SK-N-DZ (cell line): ENCODE measurements around the gene CCDC195. TPM values are rescaled to one million over a fixed set of nuclear protein-coding genes. Genes with fewer than 3 reads are reported as not detected.

Experiments
- DNase-seq: peaks from one replicate; pipeline ENCODE4 v3.0.0-alpha.2; 2015; ENCODE audit warnings: low spot score
- polyA plus RNA-seq, 2 experiments: library from polyadenylated mRNA; depleted of rRNA; stranded (reverse); fragments of >200 nt; gene quantifications; 2 replicates each; pipeline ENCODE4 v1.2.3, GENCODE V29; 2014

The CCDC195 gene, protein sequence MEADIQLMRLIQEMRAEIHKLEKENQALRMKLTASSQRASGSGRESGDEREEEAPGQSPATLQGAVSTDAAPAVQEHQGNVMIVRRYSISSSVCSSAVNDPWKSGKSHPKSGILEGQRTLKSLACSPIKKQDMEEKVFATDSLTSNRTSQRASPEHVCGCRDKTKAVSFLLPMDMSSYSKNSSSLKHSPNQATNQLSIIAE
- not detected in 2 replicates for polyA plus RNA-seq (2014; cell fraction: cytosol; rRNA removed)
- polyA plus RNA-seq (2014; cell fraction: nucleus; rRNA removed) = not detected in 2 replicates

DNA sequence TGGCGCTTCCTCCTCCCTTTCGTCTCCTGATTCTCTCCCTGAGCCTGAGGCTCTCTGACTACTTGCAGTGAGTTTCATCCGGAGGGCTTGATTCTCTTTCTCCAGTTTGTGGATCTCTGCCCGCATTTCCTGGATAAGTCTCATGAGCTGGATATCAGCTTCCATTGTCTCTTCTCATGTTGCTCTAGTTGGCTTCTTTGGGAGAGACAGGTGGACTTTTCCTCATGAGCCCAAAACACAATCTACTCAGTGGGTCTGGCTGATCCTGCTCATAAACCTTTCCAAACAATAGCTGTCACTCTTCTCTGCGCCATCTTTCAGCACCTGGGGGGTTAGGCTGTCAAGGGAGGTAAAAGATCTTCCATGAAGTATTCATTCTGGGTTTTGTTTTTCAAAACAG, at the start of gene CCDC195:
TSS of gene CCDC195 (minus strand) at position 165 of the 400 bp plus-strand sequence. CDS start at position 165, 0 bp downstream.
- no peak for DNase-seq

DNA sequence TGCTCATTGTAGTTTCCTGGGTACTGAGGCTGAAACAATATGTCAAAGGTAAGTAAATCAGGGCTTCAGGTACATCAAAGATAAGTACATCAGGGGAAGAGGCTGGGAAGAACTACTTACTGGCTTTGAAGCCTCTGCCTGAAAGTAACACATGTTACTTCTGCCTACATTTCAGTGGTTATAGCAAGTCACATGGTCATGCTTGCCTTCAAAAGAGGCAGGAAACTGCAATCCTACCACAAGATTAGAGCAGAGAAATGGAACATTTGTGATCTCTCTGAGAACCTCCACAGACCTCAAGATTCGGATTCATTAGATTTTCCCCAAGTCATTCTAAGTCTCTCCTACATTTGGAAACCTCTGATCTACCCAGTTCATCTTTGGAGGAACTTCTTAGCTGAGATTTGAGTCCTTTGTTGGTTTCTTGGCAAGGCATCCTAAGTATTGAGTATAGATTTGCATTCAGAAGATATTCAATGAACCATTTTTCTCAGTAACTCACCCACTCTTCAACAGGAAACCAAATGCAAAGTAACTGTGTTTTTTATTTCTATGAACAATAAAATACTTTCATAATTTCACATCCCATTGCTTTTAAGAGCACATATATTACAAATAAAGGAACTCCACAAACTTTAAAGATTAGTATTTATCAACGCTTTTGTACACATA, 48.5 kb upstream of the CCDC195 start:
- DNase-seq = no peak

DNA sequence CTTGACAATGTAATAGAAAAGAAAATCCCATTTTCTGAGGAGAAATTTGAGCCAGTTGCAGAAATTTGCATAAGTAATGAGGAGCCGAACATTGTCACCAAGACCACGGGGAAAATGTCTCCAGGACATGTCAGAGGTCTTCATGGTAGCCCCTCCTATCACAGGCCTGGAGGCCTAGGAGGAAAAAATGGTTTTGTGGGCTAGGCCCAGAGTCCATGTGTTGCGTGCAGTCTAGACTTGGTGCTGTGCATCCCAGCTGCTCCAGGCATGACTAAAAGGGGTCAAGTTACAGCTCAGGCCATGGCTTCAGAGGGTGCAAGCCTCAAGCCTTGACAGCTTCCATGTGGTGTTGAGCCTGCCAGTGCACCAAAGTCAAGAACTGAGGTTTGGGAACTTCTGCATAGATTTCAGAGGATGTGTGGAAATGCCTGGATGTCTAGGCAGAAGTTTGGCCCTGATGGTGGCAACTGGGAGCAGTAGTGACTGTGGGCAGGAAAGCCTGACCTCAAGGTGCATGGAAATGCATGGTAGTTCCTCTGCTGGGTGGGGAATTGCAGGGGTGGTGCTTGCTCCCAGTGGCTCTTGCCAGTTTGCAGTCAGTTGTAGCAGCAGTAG, 41.9 kb upstream of the CCDC195 start:
- no peak for DNase-seq

DNA sequence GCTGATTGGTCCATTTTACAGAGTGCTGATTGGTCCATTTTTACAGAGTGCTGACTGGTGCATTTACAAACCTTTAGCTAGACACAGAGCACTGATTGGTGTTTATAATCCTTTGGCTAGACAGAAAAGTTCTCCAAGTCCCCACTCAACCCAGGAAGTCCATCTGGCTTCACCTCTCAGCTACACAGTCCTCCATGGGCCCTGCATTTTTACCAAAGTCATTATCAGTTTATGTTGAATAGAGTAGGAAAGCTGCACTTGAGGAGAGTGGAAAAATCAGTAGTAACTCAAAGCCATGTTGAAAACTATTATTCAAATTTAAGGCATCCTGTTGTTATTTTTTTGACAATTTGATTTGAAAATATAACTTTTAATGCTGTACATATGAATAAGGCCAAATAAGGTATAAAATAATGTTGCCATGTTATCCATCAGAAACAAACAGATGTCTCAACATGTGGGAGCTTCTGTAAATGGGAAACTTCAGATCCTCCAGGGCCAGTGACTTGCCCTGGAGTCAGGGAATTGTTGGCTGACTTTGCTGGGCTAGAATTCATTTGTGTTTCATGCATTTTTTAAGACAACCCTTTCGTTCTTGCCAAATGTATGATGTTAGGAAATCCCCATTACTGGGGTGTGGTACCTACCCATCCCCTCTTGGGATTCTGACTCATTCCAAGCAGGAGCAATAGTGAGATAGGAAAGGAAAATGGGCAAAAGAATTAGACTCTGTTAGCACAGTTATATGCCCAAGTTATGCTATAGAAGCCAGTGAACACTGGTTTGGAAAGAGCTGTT, 37.8 kb upstream of the CCDC195 start:
- DNase-seq = no peak

DNA sequence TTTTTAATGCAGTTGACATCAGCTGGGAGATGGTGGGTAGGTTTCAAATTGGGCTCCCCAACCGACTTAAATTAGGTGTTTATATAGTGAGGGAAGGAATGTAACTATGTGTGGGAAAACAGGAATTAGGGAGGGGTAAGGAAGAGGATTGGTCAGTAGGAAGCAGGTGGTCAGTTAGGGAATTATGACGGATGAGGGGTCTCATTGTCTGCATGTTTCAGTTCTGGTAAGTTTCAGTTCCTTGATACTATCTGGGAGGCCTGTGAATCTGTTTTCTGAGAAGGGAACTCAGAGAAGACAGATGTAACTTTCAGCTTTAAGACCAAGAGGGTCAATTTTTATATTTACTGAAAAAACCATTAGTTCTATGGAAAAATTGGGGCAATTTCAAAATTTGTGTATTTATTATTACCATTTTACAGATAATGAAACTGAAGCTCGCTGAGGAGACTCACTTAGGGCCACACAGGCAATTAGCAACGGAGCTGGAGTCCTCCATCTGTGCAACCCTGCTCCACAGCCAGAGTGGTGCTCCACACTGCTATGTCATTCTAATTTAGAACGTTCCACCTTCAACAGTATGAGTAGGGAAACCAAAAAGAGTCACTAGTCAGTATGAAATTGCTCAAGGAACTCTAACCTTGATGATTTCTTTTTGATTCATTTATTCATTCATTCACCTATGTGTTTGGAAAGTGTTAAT, 36.0 kb upstream of the CCDC195 start:
- no peak for DNase-seq

DNA sequence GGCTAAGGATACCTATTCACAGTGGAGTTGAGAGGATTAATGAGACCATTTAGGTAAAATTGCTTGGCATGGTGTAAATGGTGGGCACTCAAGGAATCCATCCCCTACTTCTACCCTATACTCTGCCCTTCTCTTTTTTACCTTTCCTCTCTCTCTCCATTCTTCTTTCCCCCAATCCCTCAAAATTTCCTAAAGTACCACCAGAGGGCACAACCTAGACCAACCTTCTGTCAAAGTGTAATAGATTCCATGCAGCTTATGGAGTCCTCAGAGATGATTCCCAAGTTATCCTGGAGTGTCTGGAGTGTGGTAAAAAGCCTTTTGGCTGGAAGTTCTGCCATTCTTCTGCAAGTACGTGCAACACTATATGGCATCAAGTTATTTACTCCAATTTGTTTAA, 33.0 kb upstream of the CCDC195 start:
- no peak for DNase-seq

DNA sequence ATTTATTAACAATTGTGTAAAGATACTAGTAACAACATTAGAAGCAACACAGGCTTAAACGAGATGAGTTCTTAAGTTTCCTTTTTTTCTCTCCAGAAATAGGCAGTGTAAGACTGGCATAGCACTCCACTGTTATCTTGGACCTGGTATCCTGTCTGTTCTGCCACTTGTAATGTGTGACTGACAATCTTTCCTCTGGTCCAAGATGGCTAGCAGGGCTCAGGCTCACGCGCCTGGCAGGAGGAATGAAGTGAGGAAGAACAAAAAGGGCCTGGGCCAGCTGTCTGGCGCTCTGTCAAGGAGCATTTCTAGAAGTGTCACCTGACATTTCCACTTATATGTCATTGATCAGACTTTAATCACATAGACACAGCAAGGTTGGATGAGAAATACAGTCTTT, 31.6 kb upstream of the CCDC195 start:
- DNase-seq = no peak

DNA sequence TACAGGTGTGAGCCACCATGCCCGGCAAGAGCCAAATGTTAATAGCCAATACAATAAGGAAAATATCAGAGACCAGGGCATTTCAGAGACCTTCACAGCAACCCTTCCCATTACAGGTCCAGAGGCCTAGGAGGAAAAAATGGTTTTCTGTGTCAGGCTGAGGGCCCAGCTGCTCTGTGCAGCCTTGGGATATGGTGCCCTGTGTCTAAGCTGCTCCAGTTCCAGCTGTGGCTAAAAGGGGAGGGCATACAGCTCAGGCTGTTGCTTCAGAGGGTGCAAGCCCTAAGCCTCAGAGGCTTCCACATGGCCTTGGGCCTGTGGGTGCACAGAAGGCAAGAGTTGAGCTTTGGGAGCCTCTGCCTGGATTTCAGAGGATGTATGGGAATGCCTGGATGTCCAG, 20.1 kb upstream of the CCDC195 start:
- no peak for DNase-seq

DNA sequence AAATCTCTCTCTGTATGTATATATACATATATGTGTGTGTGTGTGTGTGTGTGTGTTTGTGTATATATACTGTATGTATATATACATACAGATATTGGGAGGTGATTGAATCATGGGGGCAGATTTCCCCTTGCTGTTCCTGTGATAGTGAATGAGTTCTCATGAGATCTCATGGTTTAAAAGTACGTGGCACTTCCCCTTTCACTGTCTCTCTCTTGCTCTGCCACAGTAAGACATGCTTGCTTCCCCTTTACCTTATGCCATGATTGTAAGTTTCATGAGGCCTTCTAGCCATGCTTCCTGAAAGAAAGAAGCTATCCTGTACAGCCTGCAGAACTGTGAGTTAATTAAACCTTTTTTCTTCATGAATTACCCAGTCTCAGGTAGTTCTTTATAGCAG, 18.8 kb upstream of the CCDC195 start:
- no peak for DNase-seq

DNA sequence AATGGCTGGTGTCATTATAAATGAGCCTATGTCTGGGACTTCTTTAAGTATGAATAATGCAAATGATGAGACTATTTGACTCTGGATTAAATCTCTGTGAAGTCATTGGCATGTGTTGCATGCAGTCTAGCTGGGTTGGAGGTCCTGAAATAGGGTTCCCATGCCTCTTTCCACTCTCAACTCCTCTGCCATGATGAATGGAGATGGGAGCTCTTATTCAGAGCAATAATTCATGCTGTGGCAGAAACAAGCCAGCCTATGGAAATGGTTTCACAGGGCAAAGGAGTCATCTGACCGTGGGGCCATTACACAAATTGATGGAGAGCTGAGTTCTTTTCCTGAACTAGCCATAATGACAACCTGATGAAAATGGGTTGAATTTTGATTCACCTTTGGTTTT, 15.5 kb upstream of the CCDC195 start:
- no peak for DNase-seq

DNA sequence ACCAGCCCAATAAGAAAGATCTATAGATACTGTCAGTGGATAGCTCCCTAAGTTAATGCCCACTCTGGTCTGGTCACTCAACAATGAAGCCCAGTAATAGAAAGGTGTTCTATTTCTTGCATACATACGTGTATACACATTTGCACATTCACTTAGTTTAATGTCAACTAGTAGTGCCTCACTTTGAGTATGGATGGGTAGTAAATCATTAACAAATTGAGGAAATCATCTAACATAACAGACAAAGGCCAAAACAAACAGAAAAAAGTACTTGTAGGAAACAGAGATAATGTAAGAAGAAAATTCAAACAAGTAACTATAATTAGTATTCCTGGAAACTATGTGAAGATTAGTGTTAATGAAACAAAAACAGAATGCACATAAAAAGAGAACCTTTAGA, 13.3 kb upstream of the CCDC195 start:
- DNase-seq = no peak

DNA sequence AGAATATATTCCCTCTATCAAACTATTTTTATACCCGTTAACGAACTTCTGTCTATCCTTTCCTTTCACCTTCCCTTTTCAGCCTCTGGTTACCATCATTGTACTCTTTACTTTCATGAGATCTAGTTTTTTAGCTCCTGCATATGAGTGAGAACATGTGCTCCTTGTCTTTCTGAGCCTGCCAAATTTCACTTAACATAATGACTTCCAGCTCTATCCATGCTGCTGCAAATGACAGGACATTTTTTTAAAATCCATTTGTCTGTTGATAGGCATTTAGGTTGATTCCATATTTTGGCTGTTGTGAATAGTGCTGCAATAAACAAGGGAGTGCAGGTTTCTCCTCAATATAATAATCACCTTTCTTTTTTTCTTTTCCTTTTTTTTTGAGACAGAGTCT, 8.2 kb upstream of the CCDC195 start:
- no peak for DNase-seq

DNA sequence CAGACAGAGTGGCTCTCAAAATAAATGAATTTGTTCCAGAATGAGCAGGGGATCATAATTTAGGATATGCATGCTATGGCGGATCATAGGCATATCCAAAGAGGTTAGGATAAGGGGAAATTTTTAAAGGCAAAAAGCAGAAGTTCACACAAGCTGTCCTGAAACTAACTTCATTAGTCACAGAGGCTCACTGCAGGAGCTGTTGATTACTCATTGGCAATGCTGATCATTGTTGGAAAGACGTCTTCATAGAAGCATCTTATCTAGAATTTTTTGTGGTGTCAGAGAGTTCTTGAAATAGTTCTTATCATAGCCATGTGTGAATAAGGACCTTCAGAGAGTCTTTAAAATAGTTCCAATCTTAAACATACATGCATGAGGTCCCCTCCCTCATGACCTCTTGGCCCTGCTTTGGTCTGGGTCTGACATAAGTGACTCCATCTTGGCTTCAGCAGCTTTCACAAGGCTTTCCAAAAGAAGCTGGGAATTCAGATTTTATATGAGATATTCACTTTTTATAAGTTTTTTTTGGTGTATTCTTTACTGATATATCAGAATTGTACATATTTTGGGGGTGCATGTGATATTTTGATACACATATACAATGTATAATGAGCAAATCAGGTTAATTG, 7.5 kb upstream of the CCDC195 start:
- no peak for DNase-seq

DNA sequence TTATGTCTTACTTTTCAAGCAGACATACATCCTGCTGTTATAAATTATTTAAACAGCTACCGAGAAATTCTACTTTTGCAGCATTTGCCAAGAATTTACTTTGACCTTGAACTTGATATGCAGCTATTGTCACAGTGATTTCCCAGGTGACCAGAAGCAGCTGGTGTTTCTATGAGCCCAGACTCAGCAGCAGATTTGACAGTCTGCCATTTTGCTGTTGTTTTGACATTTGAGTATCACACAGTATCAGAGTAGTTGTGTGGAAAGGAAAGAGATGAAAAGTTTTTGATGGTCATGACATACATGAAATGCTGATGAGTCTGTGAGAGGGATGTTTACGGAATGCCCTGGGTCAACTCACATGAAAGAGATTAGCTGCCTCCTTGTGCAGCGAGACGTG, 6.6 kb upstream of the CCDC195 start:
- no peak for DNase-seq

DNA sequence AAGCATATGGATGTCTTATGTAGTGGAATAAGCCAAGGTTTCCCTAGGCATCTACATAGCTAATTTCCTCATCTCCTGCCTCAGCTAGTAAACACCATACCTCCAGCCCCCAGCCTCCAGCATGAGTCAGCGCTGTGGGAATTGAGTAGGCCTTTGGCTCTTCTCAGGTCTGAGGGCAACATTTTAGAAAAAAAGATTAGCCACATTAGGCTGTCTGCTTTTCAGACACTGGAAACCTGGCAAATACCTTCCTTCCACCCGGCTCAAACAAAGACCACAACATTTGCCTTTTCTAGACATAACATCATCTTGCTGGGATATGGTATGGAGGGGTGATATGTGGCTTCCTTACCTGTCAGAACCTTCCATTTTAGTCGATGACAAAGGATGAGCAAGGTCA, 6.1 kb upstream of the CCDC195 start:
- no peak for DNase-seq

DNA sequence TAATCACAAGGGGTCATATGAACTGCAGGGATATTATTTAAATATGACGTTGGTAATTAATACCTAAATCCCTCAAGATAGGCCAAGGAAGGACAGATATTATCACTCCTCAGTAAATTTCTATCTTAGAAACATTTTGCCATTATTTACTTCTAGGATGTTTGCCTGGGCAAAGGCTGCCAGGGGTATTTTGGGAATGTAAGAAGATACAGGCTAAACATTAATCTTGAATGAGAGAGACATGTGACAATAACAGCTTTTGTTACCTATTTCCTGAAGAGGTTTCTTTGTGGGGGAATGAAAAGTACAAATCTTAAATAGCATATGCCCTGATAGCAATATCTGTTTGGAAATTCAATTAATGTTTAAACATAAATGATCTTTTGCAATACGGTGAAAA, 756 bp upstream of the CCDC195 start:
- DNase-seq = no peak

DNA sequence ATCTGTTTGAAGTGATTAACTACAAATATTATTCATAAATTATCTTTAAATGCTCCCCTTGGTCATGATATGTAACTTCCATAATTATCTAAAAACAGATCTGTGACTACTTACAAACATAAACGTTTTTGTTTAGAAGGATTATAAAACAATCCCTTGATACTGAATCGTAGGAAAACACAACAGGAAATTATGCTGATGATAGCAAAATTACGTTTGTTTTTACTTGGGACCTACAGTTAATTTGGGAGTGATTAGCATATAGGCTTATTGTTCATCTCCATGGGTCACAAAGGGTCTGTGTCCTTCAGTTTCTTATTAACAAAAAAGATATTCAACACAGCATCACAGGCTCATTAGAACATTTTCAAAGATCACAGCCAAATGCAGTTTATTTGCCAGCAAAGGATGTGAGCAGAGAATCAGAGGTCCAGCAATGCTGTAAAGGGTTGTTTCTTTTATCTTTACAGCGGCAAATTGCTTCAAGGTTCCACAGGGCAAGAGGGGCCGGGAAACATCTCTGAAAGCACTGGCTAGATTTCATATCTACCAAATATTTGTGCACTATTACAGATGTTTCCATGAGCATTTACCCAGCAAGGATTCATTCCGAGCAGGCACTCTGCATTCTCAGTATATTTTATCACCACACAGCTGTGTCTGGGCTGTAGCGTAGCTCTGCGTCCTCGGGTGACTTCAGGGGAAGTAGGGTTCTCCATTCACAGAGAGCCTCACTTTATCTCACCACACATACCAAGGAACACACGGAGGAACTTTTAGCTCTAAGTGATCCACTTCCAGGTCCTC, 4.1 kb downstream of the CCDC195 start:
- DNase-seq = no peak

DNA sequence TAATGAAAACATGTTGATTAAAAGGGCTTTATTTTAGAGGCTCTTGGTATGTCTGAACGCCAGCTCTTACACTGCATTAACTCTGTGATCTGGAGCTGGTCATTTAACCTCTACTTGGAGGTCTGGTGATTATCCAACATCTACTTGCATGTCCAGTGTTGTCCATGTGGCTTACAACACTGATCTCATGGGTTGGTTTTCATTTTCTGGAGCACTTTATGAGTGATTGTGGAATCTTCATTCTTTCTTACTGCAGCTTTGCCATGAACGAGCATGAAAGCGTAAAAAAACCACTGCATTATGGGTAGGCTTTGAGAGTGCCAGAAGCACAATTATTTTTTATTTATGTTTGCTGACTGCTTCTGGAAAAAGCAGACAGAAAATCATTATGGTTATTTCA, 4.8 kb downstream of the CCDC195 start:
- no peak for DNase-seq

DNA sequence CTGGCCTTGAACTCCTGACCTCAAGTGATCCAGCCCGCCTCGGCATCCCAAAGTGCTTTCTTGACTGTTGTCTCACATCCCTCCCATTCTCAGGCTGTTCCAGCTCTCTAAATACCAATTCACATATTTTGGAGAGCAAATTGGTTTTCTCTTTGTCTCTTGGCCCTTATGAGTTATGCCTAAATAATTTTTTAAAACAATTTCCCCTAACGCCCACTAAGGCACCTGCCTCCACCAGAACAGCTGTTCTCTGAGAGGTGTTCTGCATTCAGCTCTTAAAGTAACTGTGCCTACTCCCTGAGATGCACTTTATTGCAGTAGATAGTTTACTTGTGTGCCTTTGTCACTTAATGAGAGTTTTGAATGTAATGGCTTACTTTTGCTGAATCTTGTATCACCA, 6.9 kb downstream of the CCDC195 start:
- DNase-seq = no peak

DNA sequence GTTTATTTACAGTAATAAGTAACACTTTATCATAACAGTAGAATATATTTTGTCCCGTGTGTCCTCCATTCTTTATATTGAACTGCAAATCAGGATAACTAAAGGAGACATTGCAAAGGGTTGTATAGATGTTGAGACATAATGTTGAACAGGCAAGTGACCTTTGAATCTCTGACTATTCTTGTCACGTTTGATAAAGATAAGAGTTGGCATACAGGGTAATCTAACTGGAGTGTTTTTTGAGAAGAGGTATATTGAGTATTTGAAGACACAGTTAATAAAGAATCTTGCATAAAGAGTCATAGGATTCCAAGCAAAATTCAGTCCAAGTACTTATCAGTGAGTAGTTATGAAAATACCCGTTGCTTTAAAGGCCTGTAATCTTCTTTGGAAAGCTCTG, 21.7 kb downstream of the CCDC195 start:
- DNase-seq = no peak
